K562 (cell line): Measurements from ENCODE around the gene SCG3. TPM values are rescaled to one million over a fixed set of nuclear protein-coding genes. Genes with fewer than 3 reads are reported as not detected.

Experiments used
- ATAC-seq: fragments of 200-7000 bp; cut with Tn5 transposase; 3 replicates; pipeline ENCODE4 v1.9.1; 2020; ENCODE audit warnings: moderate library complexity
- BruUV-seq: library from RNA; stranded (reverse); fragments of 400-500 nt; replicated peaks from 2 replicates; lab custom pipeline; 2021; lab: Mats Ljungman, UMichigan
- CTCF ChIA-PET: fragments of 300-600 bp; formaldehyde crosslinking; extraction: SDS; loops from one replicate; lab custom pipeline; 2021; ENCODE audit warnings: low intra/inter-chr PET ratio; lab: Yijun Ruan, JAX
- POLR2A ChIA-PET: fragments of 300-600, 350-650 bp; sonication (Branson Sonifier 250); formaldehyde crosslinking; extraction: SDS; loops from one replicate; lab custom pipeline; 2021; ENCODE audit warnings: antibody characterized with exemption, inconsistent platforms; lab: Yijun Ruan, JAX
- DNase-seq, 4 experiments: peaks; one replicate each; pipeline versions ENCODE4 v3.0.0 to v3.0.0-alpha.2; 2011 to 2018; ENCODE audit warnings: low spot score in 3 of 4, mixed read lengths in 3 of 4; ENCODE audit errors: extremely low read depth in 1 of 4
- FAIRE-seq: peaks from 2 replicates; lab custom pipeline; 2011; peaks lifted over from hg19 to GRCh38; lab: Jason Lieb, UNC
- H2AFZ ChIP-seq: 2 replicates; pipeline ENCODE4 v1.6.0; 2011; ENCODE audit warnings: low read depth, low read length, control low read depth, inconsistent platforms
- H3K27ac ChIP-seq: fragments of 200-600 bp; 3 replicates; pipeline ENCODE4 v1.8.0; 2011; ENCODE audit warnings: low read depth, mild to moderate bottlenecking, control low read depth, inconsistent platforms, low read length, moderate library complexity, mixed read lengths; ENCODE audit errors: extremely low read depth
- H3K27me3 ChIP-seq, 2 experiments: fragments of 300-600 bp in 1 of 2; 2 replicates in 1 of 2; 3 replicates in 1 of 2; pipeline versions ENCODE4 v1.6.0 to v1.8.0; 2011; ENCODE audit warnings: inconsistent platforms in 2 of 2, low read length in 2 of 2, mild to moderate bottlenecking in 1 of 2, mixed read lengths in 1 of 2, moderate library complexity in 1 of 2; ENCODE audit not compliant: control insufficient read depth in 2 of 2, insufficient read depth in 2 of 2
- H3K36me3 ChIP-seq: fragments of 300-600 bp; 3 replicates; pipeline ENCODE4 v1.8.0; 2011; ENCODE audit warnings: mild to moderate bottlenecking, low read length, inconsistent platforms; ENCODE audit not compliant: control insufficient read depth, insufficient read depth
- H3K4me1 ChIP-seq, 2 experiments: fragments of 200-600 bp in 1 of 2; replicated peaks in 1 of 2; 2 replicates in 1 of 2; 3 replicates in 1 of 2; pipeline versions ENCODE4 v1.5.1 to v1.8.0; 2011; ENCODE audit warnings: inconsistent platforms in 2 of 2, low read length in 2 of 2, mild to moderate bottlenecking in 1 of 2, mixed read lengths in 1 of 2, moderate library complexity in 1 of 2; ENCODE audit not compliant: control insufficient read depth in 2 of 2, insufficient read depth in 2 of 2
- H3K4me2 ChIP-seq: 2 replicates; pipeline ENCODE4 v1.6.1; 2011; ENCODE audit warnings: low read length, control low read depth, inconsistent platforms, mixed read lengths; ENCODE audit not compliant: insufficient read depth
- H3K4me3 ChIP-seq: fragments of 200-600 bp; sonication (generic), shearing (Covaris generic); 2 replicates; pipeline ENCODE4 v1.5.1; 2016; ENCODE audit warnings: control low read depth, inconsistent platforms
- H3K79me2 ChIP-seq: fragments of 200-600 bp; 3 replicates; pipeline ENCODE4 v1.8.0; 2011; ENCODE audit warnings: low read length, inconsistent platforms; ENCODE audit not compliant: control insufficient read depth, insufficient read depth
- H3K9ac ChIP-seq, 2 experiments: 2 replicates each; pipeline versions ENCODE4 v1.6.0 to v1.6.1; 2011; ENCODE audit warnings: low read depth in 2 of 2, low read length in 2 of 2, control low read depth in 1 of 2, inconsistent platforms in 1 of 2, mild to moderate bottlenecking in 1 of 2, mixed read lengths in 1 of 2; ENCODE audit not compliant: insufficient read depth in 1 of 2
- H3K9me1 ChIP-seq: one replicate; pipeline ENCODE4 v1.6.0; 2011; ENCODE audit warnings: inconsistent platforms, mild to moderate bottlenecking, low read length, moderate library complexity; ENCODE audit not compliant: control insufficient read depth, insufficient read depth
- H3K9me3 ChIP-seq: replicated peaks from 2 replicates; pipeline ENCODE4 v1.5.1; 2011; ENCODE audit warnings: low read depth, low read length, inconsistent platforms; ENCODE audit not compliant: control insufficient read depth, insufficient read depth
- H4K20me1 ChIP-seq: replicated peaks from 2 replicates; pipeline ENCODE4 v1.6.1; 2011; ENCODE audit warnings: low read length, inconsistent platforms, mixed read lengths; ENCODE audit not compliant: control insufficient read depth, insufficient read depth
- ATF7 ChIP-seq: fragments of 450-650 bp; IDR thresholded peaks from 2 replicates; pipeline ENCODE4 v1.7.1; 2014; ENCODE audit warnings: mild to moderate bottlenecking, moderate library complexity
- CTBP1 ChIP-seq: fragments of 450-650 bp; IDR thresholded peaks from 2 replicates; pipeline ENCODE4 v1.6.1; 2016; ENCODE audit warnings: borderline replicate concordance
- EGR1 ChIP-seq: fragments of 450-650 bp; conservative IDR thresholded peaks from 2 replicates; pipeline ENCODE4 v1.6.1; 2017; ENCODE audit warnings: mild to moderate bottlenecking
- L3MBTL2 ChIP-seq: fragments of 450-650 bp; IDR thresholded peaks from 2 replicates; pipeline ENCODE4 v1.6.1; 2016; ENCODE audit warnings: mild to moderate bottlenecking, moderate library complexity
- LEF1 ChIP-seq: fragments of 450-650 bp; IDR thresholded peaks from 2 replicates; pipeline ENCODE4 v1.6.1; 2016; ENCODE audit warnings: mild to moderate bottlenecking
- MCM7 ChIP-seq, 2 experiments: fragments of 450-650 bp; IDR thresholded peaks; 2 replicates each; pipeline ENCODE4 v1.6.1; 2016 to 2018
- NFIX ChIP-seq: fragments of 250-450 bp; sonication (Bioruptor Pico); IDR thresholded peaks from 2 replicates; pipeline ENCODE4 v1.4.0; 2020; ENCODE audit warnings: low read depth, mild to moderate bottlenecking, moderate library complexity
- OTX1 ChIP-seq: fragments of 450-650 bp; formaldehyde crosslinking; IDR thresholded peaks from 2 replicates; pipeline ENCODE4 v1.4.0; 2022; ENCODE audit warnings: mild to moderate bottlenecking
- PHB ChIP-seq: fragments of 250-450 bp; sonication (Bioruptor Pico); IDR thresholded peaks from 2 replicates; pipeline ENCODE4 v1.5.0; 2021
- PRMT5 ChIP-seq: sonication (generic); formaldehyde crosslinking; IDR thresholded peaks from 2 replicates; pipeline ENCODE4 v1.5.0; 2020; ENCODE audit warnings: missing genetic modification reagents
- RAD21 ChIP-seq, 2 experiments: fragments of 250-450 bp in 1 of 2; fragments of 450-650 bp in 1 of 2; sonication (Bioruptor Pico) in 1 of 2; formaldehyde crosslinking in 1 of 2; IDR thresholded peaks in 1 of 2; conservative IDR thresholded peaks in 1 of 2; 2 replicates each; pipeline versions ENCODE4 v1.4.0 to v1.8.0; 2020 to 2022; ENCODE audit warnings: mild to moderate bottlenecking in 2 of 2, moderate library complexity in 1 of 2
- RBBP5 ChIP-seq: fragments of 200-600 bp; sonication (generic); IDR thresholded peaks from 2 replicates; pipeline ENCODE4 v1.6.1; 2012; ENCODE audit warnings: borderline replicate concordance, mild to moderate bottlenecking, low read length, control low read depth, inconsistent platforms; ENCODE audit not compliant: insufficient read depth, poor library complexity, severe bottlenecking
- RCOR1 ChIP-seq, 2 experiments: IDR thresholded peaks; 2 replicates each; pipeline ENCODE4 v1.6.1; 2012; ENCODE audit warnings: low read depth in 2 of 2, low read length in 2 of 2, borderline replicate concordance in 1 of 2, improper control_type of control experiment in 1 of 2
- SMARCA5 ChIP-seq: fragments of 450-650 bp; IDR thresholded peaks from 2 replicates; pipeline ENCODE4 v1.6.1; 2016
- ZFPM2 ChIP-seq: fragments of 250-450 bp; sonication (Bioruptor Pico); IDR thresholded peaks from 2 replicates; pipeline ENCODE4 v1.5.1; 2022; ENCODE audit warnings: mild to moderate bottlenecking
- ZNF316 ChIP-seq: fragments of 450-650 bp; IDR thresholded peaks from 2 replicates; pipeline ENCODE4 v1.6.1; 2016
- WGBS: fragments of 100-300 bp; shearing (Covaris generic); methylation state at CpG from one replicate; pipeline ENCODE4 v1.1.6; 2016; ENCODE audit warnings: low coverage, mixed read lengths; ENCODE audit not compliant: insufficient coverage; ENCODE audit errors: missing lambda C conversion rate; 5-methylcytosine and 5-hydroxymethylcytosine counted together
- in situ Hi-C: fragments of 300-500 bp; cut with MboI; formaldehyde crosslinking; loops from 4 replicates; pipeline ENCODE4 v1.15.0; 2018; ENCODE audit warnings: inconsistent platforms, mixed read lengths
- intact Hi-C: fragments of 100-400 bp; cut with micrococcal nuclease; formaldehyde crosslinking; loops from 2 replicates; pipeline ENCODE4 v1.14.2; 2022
- polyA plus RNA-seq, 8 experiments: library from polyadenylated mRNA; depleted of rRNA in 4 of 8; stranded (reverse) in 5 of 8; unstranded in 3 of 8; fragments of >200 nt; fragmentation: Nextera tagmentation in 2 of 8; fragmentation: Illumina TruSeq in 1 of 8; extraction: Ambion mirVana in 2 of 8; extraction: Trizol in 1 of 8; gene quantifications; 2 replicates each; pipeline versions ENCODE4 v1.2.1 to v1.2.3, GENCODE V29; 2011 to 2014; ENCODE audit warnings: inconsistent platforms in 1 of 8, missing spikeins in 1 of 8
- total RNA-seq, 7 experiments: library from RNA; depleted of rRNA in 6 of 7; stranded (reverse); fragments of >200 nt in 6 of 7; fragmentation: Illumina TruSeq in 2 of 7; extraction: Trizol in 2 of 7; gene quantifications; 2 replicates each; pipeline versions ENCODE4 v1.2.1 to v1.2.3, GENCODE V29; 2011 to 2021; ENCODE audit warnings: low replicate concordance in 1 of 7
- TF ChIP-seq, protein P1 (sequence below): fragments of 250-450 bp; sonication (Bioruptor Pico); IDR thresholded peaks from 2 replicates; pipeline ENCODE4 v1.5.0; 2020; ENCODE audit warnings: mild to moderate bottlenecking, borderline replicate concordance
- TF ChIP-seq, protein P2 (sequence below): fragments of 450-650 bp; IDR thresholded peaks from 2 replicates; pipeline ENCODE4 v1.6.1; 2017; ENCODE audit warnings: mild to moderate bottlenecking, moderate library complexity
- TF ChIP-seq, protein P3 (sequence below): fragments of 250-450 bp; sonication (Bioruptor Pico); IDR thresholded peaks from 2 replicates; pipeline ENCODE4 v1.8.0; 2022; ENCODE audit warnings: moderate library complexity, mild to moderate bottlenecking, inconsistent platforms

The SCG3 gene
- total and polyA plus RNA-seq, 9 of the 15 experiments (the other 6 are each of a cell fraction or from before 2014, with no cell fraction given), result 13.0 to 43.8 (median 21.0) TPM

DNA sequence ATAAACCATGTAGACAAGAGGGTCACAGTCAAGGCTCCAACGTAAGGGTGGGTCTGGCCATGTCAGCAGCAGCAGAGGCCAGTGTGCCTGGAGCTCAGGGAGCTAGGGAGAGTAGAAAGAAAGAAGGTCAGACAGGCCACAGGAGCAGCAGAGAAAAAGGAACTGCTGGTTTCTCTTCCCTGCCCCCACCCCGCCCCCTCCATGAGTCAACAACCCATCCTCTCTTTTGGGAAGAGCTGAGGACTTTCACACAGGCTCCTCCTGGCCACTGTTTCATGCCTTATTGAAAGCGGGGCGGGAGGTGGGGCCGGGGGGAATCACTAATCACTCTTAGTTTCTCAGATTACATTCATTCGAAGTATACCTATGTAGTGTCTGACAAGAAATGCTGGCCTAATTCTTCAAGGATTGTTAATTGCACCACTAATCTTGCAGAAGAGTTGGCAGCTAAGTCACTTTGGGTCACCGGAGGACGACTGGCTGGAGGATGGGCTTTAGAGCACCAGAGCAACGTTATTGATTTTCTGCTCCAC, 9.1 kb upstream of the SCG3 start:
- no peaks in the 10 kb centered on the region for H4K20me1 ChIP-seq
- H3K36me3 ChIP-seq, result no peaks in the 10 kb centered on the region
- intact Hi-C loops, result no loop called here
- DNase-seq (peak; percentile 27 to 81 (median 54)), FAIRE-seq (no peak), ATAC-seq (peak; percentile 79)
- peak overlapping the region; percentile 90 for H2AFZ ChIP-seq
- H3K27me3 ChIP-seq, result no peaks in the 10 kb centered on the region
- ChIA-PET POLR2A (interaction anchor here (0.7 to 2.1 kb wide), 3 partner anchors 9 to 15 kb away, joined by 3 to 18 read pairs (median 3); partner anchors contain the start of gene SCG3), CTCF (no interaction called here)
- peaks cover 24 to 38% of the 10 kb centered on the region in 2 experiments; a peak in 4 of 5 replicates for H3K4me1 ChIP-seq
- peak overlapping the region; percentile 68 for H3K4me2 ChIP-seq
- no peak overlapping the region for H3K4me3 ChIP-seq
- peak overlapping the region; percentile 72; the same call in 2 of the 3 replicates for H3K27ac ChIP-seq
- H3K9me3 ChIP-seq, result no peaks in the 10 kb centered on the region
- 2% methylated on average over 8 of the region's 9 CpGs for WGBS
- H3K9ac ChIP-seq, result peak overlapping the region; percentile 45 to 84; a peak in 2 of 4 replicates
- H3K79me2 ChIP-seq, result no peaks in the 10 kb centered on the region
- no peaks in the 10 kb centered on the region for H3K9me1 ChIP-seq
- BruUV-seq, result no TSS peak
- in situ Hi-C loops, result no loop called here
- TF ChIP-seq, protein P1, sequence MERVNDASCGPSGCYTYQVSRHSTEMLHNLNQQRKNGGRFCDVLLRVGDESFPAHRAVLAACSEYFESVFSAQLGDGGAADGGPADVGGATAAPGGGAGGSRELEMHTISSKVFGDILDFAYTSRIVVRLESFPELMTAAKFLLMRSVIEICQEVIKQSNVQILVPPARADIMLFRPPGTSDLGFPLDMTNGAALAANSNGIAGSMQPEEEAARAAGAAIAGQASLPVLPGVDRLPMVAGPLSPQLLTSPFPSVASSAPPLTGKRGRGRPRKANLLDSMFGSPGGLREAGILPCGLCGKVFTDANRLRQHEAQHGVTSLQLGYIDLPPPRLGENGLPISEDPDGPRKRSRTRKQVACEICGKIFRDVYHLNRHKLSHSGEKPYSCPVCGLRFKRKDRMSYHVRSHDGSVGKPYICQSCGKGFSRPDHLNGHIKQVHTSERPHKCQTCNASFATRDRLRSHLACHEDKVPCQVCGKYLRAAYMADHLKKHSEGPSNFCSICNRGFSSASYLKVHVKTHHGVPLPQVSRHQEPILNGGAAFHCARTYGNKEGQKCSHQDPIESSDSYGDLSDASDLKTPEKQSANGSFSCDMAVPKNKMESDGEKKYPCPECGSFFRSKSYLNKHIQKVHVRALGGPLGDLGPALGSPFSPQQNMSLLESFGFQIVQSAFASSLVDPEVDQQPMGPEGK (CRISPR knock-in tag), result no peak
- TF ChIP-seq RBBP5, result peak; percentile 54
- TF ChIP-seq ZNF316, result no peak
- TF ChIP-seq SMARCA5, result no peak
- TF ChIP-seq, protein P2, sequence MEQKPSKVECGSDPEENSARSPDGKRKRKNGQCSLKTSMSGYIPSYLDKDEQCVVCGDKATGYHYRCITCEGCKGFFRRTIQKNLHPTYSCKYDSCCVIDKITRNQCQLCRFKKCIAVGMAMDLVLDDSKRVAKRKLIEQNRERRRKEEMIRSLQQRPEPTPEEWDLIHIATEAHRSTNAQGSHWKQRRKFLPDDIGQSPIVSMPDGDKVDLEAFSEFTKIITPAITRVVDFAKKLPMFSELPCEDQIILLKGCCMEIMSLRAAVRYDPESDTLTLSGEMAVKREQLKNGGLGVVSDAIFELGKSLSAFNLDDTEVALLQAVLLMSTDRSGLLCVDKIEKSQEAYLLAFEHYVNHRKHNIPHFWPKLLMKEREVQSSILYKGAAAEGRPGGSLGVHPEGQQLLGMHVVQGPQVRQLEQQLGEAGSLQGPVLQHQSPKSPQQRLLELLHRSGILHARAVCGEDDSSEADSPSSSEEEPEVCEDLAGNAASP, result peak; percentile 77; the same call in 1 of the 2 replicates
- TF ChIP-seq LEF1, result peak; percentile 78; the same call in 1 of the 2 replicates
- TF ChIP-seq OTX1 (CRISPR knock-in tag), result no peak
- TF ChIP-seq L3MBTL2, result no peak
- TF ChIP-seq RCOR1 (IDR thresholded peaks at IDR 0.05; ENCODE audit: borderline replicate concordance in 1 of 2, low read depth in 2 of 2, low read length in 2 of 2), result 0 out of 4 replicates have a peak, but pooled peaks of 1 of the 2 experiments have one; percentile 45
- TF ChIP-seq MCM7 (IDR thresholded peaks at IDR 0.05), result no peak
- TF ChIP-seq ZFPM2 (CRISPR knock-in tag), result no peak
- TF ChIP-seq ATF7, result 0 out of 2 replicates have a peak, but pooled peaks have one; percentile 14
- no peak for TF ChIP-seq NFIX (CRISPR knock-in tag)
- peak; percentile 31; the same call in 1 of the 2 replicates for TF ChIP-seq CTBP1
- TF ChIP-seq PRMT5, result no peak
- no peak for TF ChIP-seq PHB (CRISPR knock-in tag)
- TF ChIP-seq, protein P3, sequence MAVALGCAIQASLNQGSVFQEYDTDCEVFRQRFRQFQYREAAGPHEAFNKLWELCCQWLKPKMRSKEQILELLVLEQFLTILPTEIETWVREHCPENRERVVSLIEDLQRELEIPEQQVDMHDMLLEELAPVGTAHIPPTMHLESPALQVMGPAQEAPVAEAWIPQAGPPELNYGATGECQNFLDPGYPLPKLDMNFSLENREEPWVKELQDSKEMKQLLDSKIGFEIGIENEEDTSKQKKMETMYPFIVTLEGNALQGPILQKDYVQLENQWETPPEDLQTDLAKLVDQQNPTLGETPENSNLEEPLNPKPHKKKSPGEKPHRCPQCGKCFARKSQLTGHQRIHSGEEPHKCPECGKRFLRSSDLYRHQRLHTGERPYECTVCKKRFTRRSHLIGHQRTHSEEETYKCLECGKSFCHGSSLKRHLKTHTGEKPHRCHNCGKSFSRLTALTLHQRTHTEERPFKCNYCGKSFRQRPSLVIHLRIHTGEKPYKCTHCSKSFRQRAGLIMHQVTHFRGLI (CRISPR knock-in tag), result no peak
- peak in 1 of 2 experiments; percentile 11; a peak in 1 of 4 replicates for TF ChIP-seq RAD21 (CRISPR knock-in tag; conservative IDR thresholded peaks at IDR 0.05 in 1 of 2, IDR thresholded peaks at IDR 0.05 in 1 of 2)
- peak; percentile 73 for TF ChIP-seq EGR1
